CD14-positive monocyte (primary cell): ENCODE data around the gene TNFAIP8L1. TPM values are rescaled to one million over a fixed set of nuclear protein-coding genes. Genes with fewer than 3 reads are reported as not detected.

Experiments used
- DNase-seq, 3 donors: peaks; one replicate each; pipeline ENCODE4 v3.0.0-alpha.2; 2011 to 2022
- H2AFZ ChIP-seq: 2 replicates; pipeline ENCODE4 v1.6.0; 2012; ENCODE audit warnings: mild to moderate bottlenecking, low read depth, low read length, inconsistent platforms; ENCODE audit not compliant: insufficient read depth, poor library complexity, severe bottlenecking
- H3K27ac ChIP-seq, 2 donors: 1 replicate in 1 of 2; 2 replicates in 1 of 2; pipeline ENCODE4 v1.5.1; 2012 to 2013; ENCODE audit warnings: low read length in 2 of 2, control low read depth in 1 of 2, inconsistent platforms in 1 of 2, low read depth in 1 of 2, mild to moderate bottlenecking in 1 of 2
- H3K27me3 ChIP-seq, 2 donors: one replicate each; pipeline versions ENCODE4 v1.6.0 to v1.6.1; 2011 to 2013; ENCODE audit warnings: low read length in 2 of 2; ENCODE audit not compliant: control insufficient read depth in 2 of 2, insufficient read depth in 2 of 2
- H3K36me3 ChIP-seq, 2 donors: replicated peaks in 1 of 2; 1 replicate in 1 of 2; 2 replicates in 1 of 2; pipeline versions ENCODE4 v1.5.1 to v1.6.1; 2012 to 2013; ENCODE audit warnings: low read length in 2 of 2, control low read depth in 1 of 2, inconsistent platforms in 1 of 2, mild to moderate bottlenecking in 1 of 2; ENCODE audit not compliant: insufficient read depth in 2 of 2, control insufficient read depth in 1 of 2
- H3K4me1 ChIP-seq, 2 donors: 1 replicate in 1 of 2; 2 replicates in 1 of 2; pipeline versions ENCODE4 v1.5.1 to v1.6.1; 2012 to 2013; ENCODE audit warnings: low read length in 2 of 2, control low read depth in 1 of 2, inconsistent platforms in 1 of 2, mild to moderate bottlenecking in 1 of 2, moderate library complexity in 1 of 2; ENCODE audit not compliant: insufficient read depth in 2 of 2, control insufficient read depth in 1 of 2
- H3K4me2 ChIP-seq: replicated peaks from 2 replicates; pipeline ENCODE3; 2012; ENCODE audit warnings: low read length, moderate library complexity, mild to moderate bottlenecking; ENCODE audit not compliant: poor library complexity, severe bottlenecking; ENCODE audit errors: extremely low read depth
- H3K4me3 ChIP-seq, 3 experiments: fragments of 200-600 bp in 1 of 3; sonication (generic) in 1 of 3; replicated peaks in 1 of 3; 1 replicate in 2 of 3; 2 replicates in 1 of 3; pipeline ENCODE4 v1.5.1; 2011 to 2013; ENCODE audit warnings: low read length in 3 of 3, mild to moderate bottlenecking in 3 of 3, control low read depth in 2 of 3, low read depth in 2 of 3, inconsistent platforms in 1 of 3, moderate library complexity in 1 of 3
- H3K79me2 ChIP-seq: 2 replicates; pipeline ENCODE4 v1.6.0; 2012; ENCODE audit warnings: mild to moderate bottlenecking, control low read depth, inconsistent platforms, low read length, moderate library complexity; ENCODE audit not compliant: insufficient read depth
- H3K9ac ChIP-seq: 2 replicates; pipeline ENCODE4 v1.6.0; 2017; ENCODE audit warnings: low read length, mild to moderate bottlenecking; ENCODE audit not compliant: insufficient read depth, poor library complexity, severe bottlenecking
- H3K9me3 ChIP-seq, 2 donors: replicated peaks in 1 of 2; 1 replicate in 1 of 2; 2 replicates in 1 of 2; pipeline versions ENCODE4 v1.5.1 to v1.6.1; 2012 to 2013; ENCODE audit warnings: low read length in 2 of 2, control low read depth in 1 of 2; ENCODE audit not compliant: control insufficient read depth in 1 of 2, insufficient read depth in 1 of 2
- H4K20me1 ChIP-seq: 2 replicates; pipeline ENCODE4 v1.6.0; 2012; ENCODE audit warnings: mild to moderate bottlenecking, low read length, control low read depth, moderate library complexity; ENCODE audit not compliant: insufficient read depth
- H3K27ac Mint-ChIP-seq, 7 donors: one replicate each; pipeline ENCODE4 v1.8.0; 2020; ENCODE audit warnings: mild to moderate bottlenecking in 7 of 7, mixed read lengths in 7 of 7, moderate library complexity in 6 of 7, inconsistent platforms in 2 of 7
- H3K27me3 Mint-ChIP-seq, 3 donors: one replicate each; pipeline ENCODE4 v1.8.0; 2021 to 2022; ENCODE audit warnings: low read depth in 3 of 3, mild to moderate bottlenecking in 3 of 3, mixed read lengths in 3 of 3, moderate library complexity in 3 of 3, inconsistent platforms in 1 of 3
- H3K36me3 Mint-ChIP-seq, 2 donors: one replicate each; pipeline ENCODE4 v1.8.0; 2020; ENCODE audit warnings: mixed read lengths in 2 of 2, inconsistent platforms in 1 of 2, mild to moderate bottlenecking in 1 of 2
- H3K4me1 Mint-ChIP-seq: one replicate; pipeline ENCODE4 v1.8.0; 2020; ENCODE audit warnings: mild to moderate bottlenecking, mixed read lengths
- H3K4me3 Mint-ChIP-seq, 2 donors: one replicate each; pipeline ENCODE4 v1.8.0; 2020; ENCODE audit warnings: mild to moderate bottlenecking in 2 of 2, mixed read lengths in 2 of 2, moderate library complexity in 1 of 2
- H3K9me3 Mint-ChIP-seq, 7 donors: one replicate each; pipeline ENCODE4 v1.8.0; 2020 to 2022; ENCODE audit warnings: mixed read lengths in 7 of 7, mild to moderate bottlenecking in 6 of 7, moderate library complexity in 6 of 7, inconsistent platforms in 2 of 7
- WGBS: methylation state at CpG from one replicate; pipeline ENCODE4 v1.1.5; 2013; ENCODE audit warnings: missing lambda C conversion rate; ENCODE audit not compliant: insufficient coverage; 5-methylcytosine and 5-hydroxymethylcytosine counted together
- intact Hi-C, 2 donors: fragments of 100-400 bp; cut with micrococcal nuclease; formaldehyde crosslinking; loops; one replicate each; pipeline versions ENCODE4 v1.15.0 to v1.15.1; 2023
- polyA plus RNA-seq, 3 donors: library from polyadenylated mRNA; depleted of rRNA in 1 of 3; unstranded in 2 of 3; stranded (reverse) in 1 of 3; fragments of 300-500 nt in 2 of 3; fragments of >200 nt in 1 of 3; fragmentation: Illumina TruSeq in 2 of 3; gene quantifications; 1 replicate in 2 of 3; 2 replicates in 1 of 3; pipeline ENCODE4 v1.2.3, GENCODE V29; 2012 to 2021
- TF ChIP-seq, protein P1 (sequence below): fragments of 200-600 bp; IDR thresholded peaks from one replicate; pipeline ENCODE4 v1.8.0; 2022; ENCODE audit warnings: antibody characterized with exemption, mild to moderate bottlenecking

Gene TNFAIP8L1
- polyA plus RNA-seq, 3 donors = 1.8 to 3.9 (median 3.7) TPM

DNA sequence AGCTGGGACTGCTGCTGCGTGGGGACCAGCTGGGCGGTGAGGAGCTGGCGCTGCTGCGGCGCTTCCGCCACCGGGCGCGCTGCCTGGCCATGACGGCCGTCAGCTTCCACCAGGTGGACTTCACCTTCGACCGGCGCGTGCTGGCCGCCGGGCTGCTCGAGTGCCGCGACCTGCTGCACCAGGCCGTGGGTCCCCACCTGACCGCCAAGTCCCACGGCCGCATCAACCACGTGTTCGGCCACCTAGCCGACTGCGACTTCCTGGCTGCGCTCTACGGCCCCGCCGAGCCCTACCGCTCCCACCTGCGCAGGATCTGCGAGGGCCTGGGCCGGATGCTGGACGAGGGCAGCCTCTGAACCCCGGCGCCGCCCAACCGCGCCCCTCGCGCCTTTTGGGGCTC, 12.8 kb downstream of the TNFAIP8L1 start:
- no peaks in the 10 kb centered on the region for H3K9me3 ChIP-seq
- H4K20me1 ChIP-seq = peaks cover 28% of the 10 kb centered on the region
- H3K4me1 Mint-ChIP-seq = peaks cover 9% of the 10 kb centered on the region
- H3K79me2 ChIP-seq = no peaks in the 10 kb centered on the region
- intact Hi-C loops = no loop called here
- no peak overlapping the region for H3K9ac ChIP-seq
- peaks cover 30 to 63% of the 10 kb centered on the region in 2 donors for H3K36me3 Mint-ChIP-seq
- DNase-seq = no peak
- no peaks in the 10 kb centered on the region for H3K9me3 Mint-ChIP-seq
- no peak overlapping the region for H3K4me3 Mint-ChIP-seq
- H3K4me1 ChIP-seq = no peaks in the 10 kb centered on the region
- TF ChIP-seq, protein P1, sequence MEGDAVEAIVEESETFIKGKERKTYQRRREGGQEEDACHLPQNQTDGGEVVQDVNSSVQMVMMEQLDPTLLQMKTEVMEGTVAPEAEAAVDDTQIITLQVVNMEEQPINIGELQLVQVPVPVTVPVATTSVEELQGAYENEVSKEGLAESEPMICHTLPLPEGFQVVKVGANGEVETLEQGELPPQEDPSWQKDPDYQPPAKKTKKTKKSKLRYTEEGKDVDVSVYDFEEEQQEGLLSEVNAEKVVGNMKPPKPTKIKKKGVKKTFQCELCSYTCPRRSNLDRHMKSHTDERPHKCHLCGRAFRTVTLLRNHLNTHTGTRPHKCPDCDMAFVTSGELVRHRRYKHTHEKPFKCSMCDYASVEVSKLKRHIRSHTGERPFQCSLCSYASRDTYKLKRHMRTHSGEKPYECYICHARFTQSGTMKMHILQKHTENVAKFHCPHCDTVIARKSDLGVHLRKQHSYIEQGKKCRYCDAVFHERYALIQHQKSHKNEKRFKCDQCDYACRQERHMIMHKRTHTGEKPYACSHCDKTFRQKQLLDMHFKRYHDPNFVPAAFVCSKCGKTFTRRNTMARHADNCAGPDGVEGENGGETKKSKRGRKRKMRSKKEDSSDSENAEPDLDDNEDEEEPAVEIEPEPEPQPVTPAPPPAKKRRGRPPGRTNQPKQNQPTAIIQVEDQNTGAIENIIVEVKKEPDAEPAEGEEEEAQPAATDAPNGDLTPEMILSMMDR = no peak
- no peak overlapping the region for H3K27ac Mint-ChIP-seq
- no peak overlapping the region for H3K4me3 ChIP-seq
- H3K27me3 Mint-ChIP-seq = no peaks in the 10 kb centered on the region
- no peaks in the 10 kb centered on the region for H3K27me3 ChIP-seq
- no peak overlapping the region for H3K27ac ChIP-seq
- H3K36me3 ChIP-seq = peaks cover 31 to 48% of the 10 kb centered on the region in 2 donors
- H3K4me2 ChIP-seq = no peak overlapping the region
- 93% methylated on average over 36 of the region's 44 CpGs for WGBS
- no peak overlapping the region for H2AFZ ChIP-seq

DNA sequence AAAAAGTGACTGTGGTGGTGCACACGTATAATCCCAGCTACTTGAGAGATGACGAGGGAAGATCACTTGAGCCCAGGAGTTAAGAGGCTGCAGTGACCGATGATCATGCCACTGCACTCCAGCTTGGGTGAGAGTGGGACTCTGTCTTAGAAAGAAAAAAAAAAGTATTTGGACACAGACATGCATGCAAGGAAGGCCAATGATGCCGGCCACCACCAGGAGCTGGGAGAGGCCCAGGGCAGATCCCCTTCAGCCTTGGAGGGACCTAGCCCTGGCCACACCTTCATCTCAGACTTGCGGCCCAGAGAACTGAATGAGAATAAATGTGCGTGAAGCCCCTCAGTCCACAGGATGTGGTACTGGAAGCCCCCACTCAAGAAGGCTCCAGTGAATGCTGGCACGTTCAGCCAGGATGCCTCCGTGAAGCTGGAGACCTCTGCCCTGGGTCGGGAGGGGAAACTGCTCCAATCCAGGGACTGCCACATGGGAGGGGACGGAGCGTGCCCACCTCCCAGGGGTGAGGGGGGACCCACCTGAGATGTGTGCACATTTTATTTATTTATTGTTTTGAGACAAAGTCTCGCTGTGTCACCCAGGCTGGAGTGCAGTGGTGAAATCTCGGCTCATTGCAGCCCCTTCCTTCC, 14.6 kb downstream of the TNFAIP8L1 start:
- Histone ChIP-seq H3K36me3 (peaks cover 50 to 65% of the 10 kb centered on the region in 2 donors), H3K27me3 (no peaks in the 10 kb centered on the region), H3K4me1 (no peaks in the 10 kb centered on the region), H3K4me3 (no peak overlapping the region), H3K9ac (no peak overlapping the region), H4K20me1 (peaks cover 23% of the 10 kb centered on the region), H3K27ac (no peak overlapping the region), H3K9me3 (no peaks in the 10 kb centered on the region), H3K79me2 (no peaks in the 10 kb centered on the region), H3K4me2 (no peak overlapping the region), H2AFZ (no peak overlapping the region)
- peak overlapping the region in 1 of 7 donors; percentile 36 for H3K27ac Mint-ChIP-seq
- H3K9me3 Mint-ChIP-seq = no peaks in the 10 kb centered on the region
- no peak overlapping the region for H3K4me3 Mint-ChIP-seq
- WGBS = 93% methylated on average over 9 of the region's 13 CpGs
- no peak for DNase-seq
- H3K36me3 Mint-ChIP-seq = peaks cover 46 to 72% of the 10 kb centered on the region in 2 donors
- intact Hi-C loops = no loop called here
- TF ChIP-seq, protein P1 = no peak
- peaks cover 4% of the 10 kb centered on the region for H3K4me1 Mint-ChIP-seq
- peaks cover 0 to 2% (median 0%) of the 10 kb centered on the region in 3 donors for H3K27me3 Mint-ChIP-seq
